ENCODE measurements around the gene LRBA. TPM values are rescaled to one million over a fixed set of nuclear protein-coding genes. Genes with fewer than 3 reads are reported as not detected.

The LRBA gene
- total and polyA plus RNA-seq, 2 donors (not counting 1 experiment from before 2014, with no cell fraction given) = 16.4 to 36.7 TPM

- Histone ChIP-seq H3K9ac (ENCODE audit: insufficient read depth, low read length) (no peak overlapping the region), H3K79me2 (ENCODE audit: control insufficient read depth, insufficient read depth, low read length) (no peaks in the 10 kb centered on the region), H3K36me3 (ENCODE audit: control insufficient read depth, insufficient read depth, low read length) (no peaks in the 10 kb centered on the region), H3K27ac (ENCODE audit: insufficient read depth, low read length) (no peak overlapping the region), H4K20me1 (ENCODE audit: control insufficient read depth, extremely low read depth, insufficient read depth, low read length) (no peaks in the 10 kb centered on the region), H2AFZ (ENCODE audit: low read length) (no peak overlapping the region), H3K4me1 (ENCODE audit: control insufficient read depth, extremely low read depth, insufficient read depth, low read length) (no peaks in the 10 kb centered on the region), H3K4me3 (replicated peaks in 1 of 4; ENCODE audit: control extremely low read depth in 1 of 4, insufficient read depth in 1 of 4, low read depth in 3 of 4, low read length in 4 of 4) (peak overlapping the region in 1 of 4 experiments; percentile 82), H3K27me3 (ENCODE audit: control insufficient read depth, insufficient read depth, low read length) (no peaks in the 10 kb centered on the region), H3K9me3 (ENCODE audit: control insufficient read depth, insufficient read depth, low read depth, low read length) (no peaks in the 10 kb centered on the region), H3K4me2 (ENCODE audit: extremely low read depth, insufficient read depth, low read length) (no peak overlapping the region)
- TF ChIP-seq EZH2 (IDR thresholded peaks at IDR 0.05; ENCODE audit: low read length, missing control alignments) = no peak
- TF ChIP-seq CTCF (conservative IDR thresholded peaks at IDR 0.05 in 1 of 2, IDR thresholded peaks at IDR 0.05 in 1 of 2; ENCODE audit: low read depth in 1 of 2, low read length in 2 of 2) = no peak
- no peak for DNase-seq (ENCODE audit: low read depth in 2 of 2)
Observed at GRCh38 chr4:150585611-150586010, 429.5 kb downstream of the LRBA start.

GRCh38 chr4:150584111-150584915 is 430.8 kb downstream of the LRBA start:
- H3K36me3 ChIP-seq (ENCODE audit: control insufficient read depth, insufficient read depth, low read length) = no peaks in the 10 kb centered on the region
- H3K27ac ChIP-seq (ENCODE audit: insufficient read depth, low read length) = no peak overlapping the region
- H3K9ac ChIP-seq (ENCODE audit: insufficient read depth, low read length) = peak overlapping the region; percentile 39
- peak overlapping the region in 2 of 4 experiments; percentile 29 to 82 for H3K4me3 ChIP-seq (replicated peaks in 1 of 4; ENCODE audit: control extremely low read depth in 1 of 4, insufficient read depth in 1 of 4, low read depth in 3 of 4, low read length in 4 of 4)
- DNase-seq (ENCODE audit: low read depth in 2 of 2) = no peak
- H3K4me2 ChIP-seq (ENCODE audit: extremely low read depth, insufficient read depth, low read length) = no peak overlapping the region
- no peaks in the 10 kb centered on the region for H4K20me1 ChIP-seq (ENCODE audit: control insufficient read depth, extremely low read depth, insufficient read depth, low read length)
- no peaks in the 10 kb centered on the region for H3K27me3 ChIP-seq (ENCODE audit: control insufficient read depth, insufficient read depth, low read length)
- H3K4me1 ChIP-seq (ENCODE audit: control insufficient read depth, extremely low read depth, insufficient read depth, low read length) = no peaks in the 10 kb centered on the region
- TF ChIP-seq CTCF (conservative IDR thresholded peaks at IDR 0.05 in 1 of 2, IDR thresholded peaks at IDR 0.05 in 1 of 2; ENCODE audit: low read depth in 1 of 2, low read length in 2 of 2) (no peak), EZH2 (IDR thresholded peaks at IDR 0.05; ENCODE audit: low read length, missing control alignments) (no peak)
- no peaks in the 10 kb centered on the region for H3K79me2 ChIP-seq (ENCODE audit: control insufficient read depth, insufficient read depth, low read length)
- H2AFZ ChIP-seq (ENCODE audit: low read length) = no peak overlapping the region
- no peaks in the 10 kb centered on the region for H3K9me3 ChIP-seq (ENCODE audit: control insufficient read depth, insufficient read depth, low read depth, low read length)

GRCh38 chr4:150583287-150584110 is 431.6 kb downstream of the LRBA start:
- Histone ChIP-seq H3K9ac (ENCODE audit: insufficient read depth, low read length) (peak overlapping the region; percentile 39), H3K27ac (ENCODE audit: insufficient read depth, low read length) (no peak overlapping the region), H3K4me2 (ENCODE audit: extremely low read depth, insufficient read depth, low read length) (no peak overlapping the region), H2AFZ (ENCODE audit: low read length) (peak overlapping the region; percentile 5), H3K4me3 (replicated peaks in 1 of 4; ENCODE audit: control extremely low read depth in 1 of 4, insufficient read depth in 1 of 4, low read depth in 3 of 4, low read length in 4 of 4) (peak overlapping the region in 2 of 4 experiments; percentile 29 to 82), H3K36me3 (ENCODE audit: control insufficient read depth, insufficient read depth, low read length) (no peaks in the 10 kb centered on the region), H3K9me3 (ENCODE audit: control insufficient read depth, insufficient read depth, low read depth, low read length) (no peaks in the 10 kb centered on the region), H4K20me1 (ENCODE audit: control insufficient read depth, extremely low read depth, insufficient read depth, low read length) (no peaks in the 10 kb centered on the region), H3K27me3 (ENCODE audit: control insufficient read depth, insufficient read depth, low read length) (no peaks in the 10 kb centered on the region), H3K4me1 (ENCODE audit: control insufficient read depth, extremely low read depth, insufficient read depth, low read length) (no peaks in the 10 kb centered on the region), H3K79me2 (ENCODE audit: control insufficient read depth, insufficient read depth, low read length) (no peaks in the 10 kb centered on the region)
- no peak for TF ChIP-seq CTCF (conservative IDR thresholded peaks at IDR 0.05 in 1 of 2, IDR thresholded peaks at IDR 0.05 in 1 of 2; ENCODE audit: low read depth in 1 of 2, low read length in 2 of 2)
- no peak for TF ChIP-seq EZH2 (IDR thresholded peaks at IDR 0.05; ENCODE audit: low read length, missing control alignments)
- DNase-seq (ENCODE audit: low read depth in 2 of 2) = peak; percentile 60 to 61

Measured in fibroblast of lung (primary cell).